SKM-1 (cell line): ENCODE data around the gene OBI1.

Source experiments
- DNase-seq: peaks from one replicate; lab custom pipeline; 2025; ENCODE audit not compliant: unreplicated experiment; lab: John Stamatoyannopoulos, UW

Gene OBI1

GRCh38 chr13:78592584-78592983, 66.4 kb downstream of the OBI1 start:
- no peak for DNase-seq

DNA sequence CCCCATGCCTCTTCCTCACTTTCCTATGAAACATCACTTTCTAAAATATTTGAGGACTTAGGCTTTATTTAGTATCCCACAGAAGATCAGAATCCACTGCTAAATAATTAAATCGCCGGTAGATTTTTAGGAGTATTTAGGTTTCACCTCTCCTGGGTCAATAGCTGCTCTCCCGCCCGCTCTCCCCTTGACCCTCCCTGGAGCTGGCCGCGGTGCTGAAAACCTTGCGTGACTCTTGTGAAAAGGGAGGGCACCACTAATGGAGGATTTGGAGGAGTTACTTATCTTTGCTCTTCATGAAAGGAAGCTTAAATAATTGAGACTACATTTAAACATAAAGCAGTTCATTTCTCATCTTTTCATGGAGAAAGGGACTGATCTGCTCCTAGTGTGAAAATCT, 69.7 kb downstream of the OBI1 start:
- DNase-seq, result no peak

- no peak for DNase-seq
These were observed 71.6 kb downstream of the OBI1 start for GRCh38 chr13:78587395-78587794.

DNA sequence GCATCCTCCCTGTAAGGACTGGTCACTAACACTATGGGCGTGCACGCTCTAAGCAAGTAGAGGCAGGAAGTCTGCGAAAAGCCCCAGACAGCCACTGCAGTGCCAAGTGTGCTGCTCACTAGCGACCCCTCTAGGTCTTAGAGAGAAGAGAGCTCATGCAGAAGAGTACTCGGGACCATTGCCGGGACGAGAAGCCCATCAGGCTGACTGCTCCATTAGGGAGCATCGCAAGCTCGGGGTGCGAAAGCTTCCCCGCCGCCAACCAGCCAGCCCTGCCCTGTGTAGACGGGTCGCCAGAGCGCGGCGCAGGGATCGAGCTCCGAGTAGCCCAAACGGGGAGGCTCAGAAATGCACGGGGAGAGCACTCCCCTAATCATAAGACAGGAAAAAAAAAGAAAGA, 72.2 kb downstream of the OBI1 start:
- no peak for DNase-seq

GRCh38 chr13:78576261-78576660, 82.7 kb downstream of the OBI1 start:
- DNase-seq, result no peak

GRCh38 chr13:78572459-78572858, 86.5 kb downstream of the OBI1 start:
- DNase-seq, result no peak

- no peak for DNase-seq
These were observed 89.9 kb downstream of the OBI1 start for GRCh38 chr13:78569029-78569428.

DNA sequence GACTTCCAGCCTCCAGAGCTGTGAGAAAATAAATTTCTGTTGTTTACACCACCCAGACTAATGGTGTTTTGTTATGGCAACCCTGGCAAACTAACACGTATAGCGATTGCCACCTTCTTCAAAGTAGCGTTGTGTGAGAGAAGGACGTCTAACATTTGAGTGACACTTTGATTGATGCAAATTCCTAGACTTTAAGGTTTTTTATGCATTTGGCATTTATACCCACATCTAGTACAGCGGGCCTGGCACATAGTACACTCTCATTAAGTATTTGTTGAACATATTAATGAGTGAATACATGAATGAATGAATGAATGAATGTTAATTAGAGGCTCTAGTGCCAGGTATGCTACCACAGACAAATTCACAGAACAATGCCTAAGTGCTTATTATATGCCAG, 92.3 kb downstream of the OBI1 start:
- no peak for DNase-seq
